Endothelial cell of umbilical vein (primary cell): Measurements from ENCODE around the gene BMPR1B. TPM values are rescaled to one million over a fixed set of nuclear protein-coding genes. Genes with fewer than 3 reads are reported as not detected.

Source experiments
- BruUV-seq: library from RNA; stranded (reverse); fragments of 400-500 nt; replicated peaks from 2 replicates; lab custom pipeline; 2021; lab: Mats Ljungman, UMichigan
- CTCF ChIA-PET: fragments of 300-600, 350-600 bp; sonication (Branson Sonifier 250); formaldehyde crosslinking; loops from one replicate; lab custom pipeline; 2021; ENCODE audit warnings: antibody characterized with exemption, inconsistent platforms; lab: Charles Lee
- POLR2A ChIA-PET: fragments of 300-600, 350-600 bp; sonication (Branson Sonifier 250); formaldehyde crosslinking; loops from one replicate; lab custom pipeline; 2021; ENCODE audit warnings: antibody characterized with exemption, inconsistent platforms; lab: Charles Lee
- DNase-seq: peaks from one replicate; pipeline ENCODE4 v3.0.0-alpha.2; 2011; ENCODE audit warnings: low read depth, low spot score
- FAIRE-seq: peaks from 2 replicates; lab custom pipeline; 2011; peaks lifted over from hg19 to GRCh38; lab: Jason Lieb, UNC
- H2AFZ ChIP-seq: 2 replicates; pipeline ENCODE4 v1.6.0; 2012; ENCODE audit warnings: low read depth, low read length, control low read depth, inconsistent platforms
- H3K27ac ChIP-seq: 2 replicates; pipeline ENCODE4 v1.5.1; 2011; ENCODE audit warnings: low read depth, mild to moderate bottlenecking, control low read depth, low read length, moderate library complexity; ENCODE audit not compliant: insufficient read depth
- H3K27me3 ChIP-seq, 2 experiments: 2 replicates each; pipeline versions ENCODE4 v1.6.0 to v1.6.1; 2011; ENCODE audit warnings: low read length in 2 of 2, mixed read lengths in 1 of 2; ENCODE audit not compliant: control insufficient read depth in 2 of 2, insufficient read depth in 2 of 2
- H3K36me3 ChIP-seq, 2 experiments: 2 replicates in 1 of 2; 3 replicates in 1 of 2; pipeline ENCODE4 v1.5.1; 2011; ENCODE audit warnings: low read length in 2 of 2, mild to moderate bottlenecking in 1 of 2, moderate library complexity in 1 of 2; ENCODE audit not compliant: control insufficient read depth in 2 of 2, insufficient read depth in 2 of 2; ENCODE audit errors: extremely low read depth in 1 of 2
- H3K4me1 ChIP-seq: 3 replicates; pipeline ENCODE4 v1.5.1; 2011; ENCODE audit warnings: mild to moderate bottlenecking, low read length; ENCODE audit not compliant: control insufficient read depth, insufficient read depth; ENCODE audit errors: extremely low read depth
- H3K4me2 ChIP-seq: 2 replicates; pipeline ENCODE4 v1.6.1; 2011; ENCODE audit warnings: low read length, control low read depth, mixed read lengths; ENCODE audit not compliant: insufficient read depth
- H3K4me3 ChIP-seq, 3 experiments: fragments of 200-600 bp in 1 of 3; sonication (generic), shearing (Covaris generic) in 1 of 3; replicated peaks in 1 of 3; 2 replicates each; pipeline ENCODE4 v1.5.1; 2011 to 2016; ENCODE audit warnings: control low read depth in 3 of 3, low read length in 3 of 3, mild to moderate bottlenecking in 2 of 3, inconsistent platforms in 1 of 3, low read depth in 1 of 3, moderate library complexity in 1 of 3; ENCODE audit not compliant: insufficient read depth in 1 of 3
- H3K79me2 ChIP-seq: 2 replicates; pipeline ENCODE4 v1.6.0; 2012; ENCODE audit warnings: low read length, inconsistent platforms; ENCODE audit not compliant: control insufficient read depth, insufficient read depth
- H3K9ac ChIP-seq: replicated peaks from 2 replicates; pipeline ENCODE3; 2011; ENCODE audit warnings: low read length, control low read depth; ENCODE audit not compliant: insufficient read depth; ENCODE audit errors: extremely low read depth
- H3K9me1 ChIP-seq: replicated peaks from 3 replicates; pipeline ENCODE4 v1.6.0; 2011; ENCODE audit warnings: mild to moderate bottlenecking, low read length; ENCODE audit not compliant: control insufficient read depth, insufficient read depth; ENCODE audit errors: extremely low read depth
- H3K9me3 ChIP-seq: replicated peaks from 2 replicates; pipeline ENCODE4 v1.5.1; 2012; ENCODE audit warnings: low read length, inconsistent platforms; ENCODE audit not compliant: control insufficient read depth, insufficient read depth
- H4K20me1 ChIP-seq: replicated peaks from 2 replicates; pipeline ENCODE3; 2011; ENCODE audit warnings: mild to moderate bottlenecking, low read length; ENCODE audit not compliant: control insufficient read depth, insufficient read depth; ENCODE audit errors: extremely low read depth
- EZH2 ChIP-seq: IDR thresholded peaks from 2 replicates; pipeline ENCODE4 v1.6.1; 2012; ENCODE audit warnings: borderline replicate concordance, low read depth, mild to moderate bottlenecking, moderate library complexity, low read length, inconsistent platforms; ENCODE audit not compliant: severe bottlenecking
- FOS ChIP-seq: IDR thresholded peaks from 2 replicates; pipeline ENCODE4 v1.6.1; 2011; ENCODE audit warnings: mild to moderate bottlenecking, low read length, moderate library complexity, borderline replicate concordance; ENCODE audit not compliant: insufficient read depth
- GATA2 ChIP-seq: IDR thresholded peaks from 2 replicates; pipeline ENCODE4 v1.7.0; 2011; ENCODE audit warnings: low read depth, mild to moderate bottlenecking, moderate library complexity, mixed read lengths, low read length; ENCODE audit not compliant: insufficient read length, insufficient read depth
- JUN ChIP-seq: IDR thresholded peaks from 2 replicates; pipeline ENCODE4 v1.6.1; 2011; ENCODE audit warnings: borderline replicate concordance, low read depth; ENCODE audit not compliant: insufficient read length, insufficient read depth
- MYC ChIP-seq: IDR thresholded peaks from one replicate; pipeline ENCODE4 v1.6.1; 2011; ENCODE audit warnings: mild to moderate bottlenecking, low read depth, low read length
- POLR2A ChIP-seq: IDR thresholded peaks from 2 replicates; pipeline ENCODE4 v1.6.1; 2012; ENCODE audit warnings: low read depth, mild to moderate bottlenecking, control low read depth, low read length
- POLR2AphosphoS5 ChIP-seq: IDR thresholded peaks from 2 replicates; pipeline ENCODE4 v1.6.1; 2012; ENCODE audit warnings: low read depth, mild to moderate bottlenecking, control low read depth, low read length, moderate library complexity; ENCODE audit not compliant: insufficient read depth
- dilution Hi-C: fragments of 300-500 bp; cut with MboI; formaldehyde crosslinking; loops from one replicate; pipeline ENCODE4 v1.15.0; 2019; ENCODE audit warnings: low sequenced_read_pairs; ENCODE audit not compliant: extremely low pct_ligation_motif_present
- intact Hi-C: fragments of 100-400 bp; cut with micrococcal nuclease; formaldehyde crosslinking; loops from one replicate; pipeline ENCODE4 v1.10.0; 2022
- polyA plus RNA-seq, 4 experiments: library from polyadenylated mRNA; depleted of rRNA in 3 of 4; stranded (reverse) in 3 of 4; unstranded in 1 of 4; fragments of >200 nt; gene quantifications; 2 replicates each; pipeline versions ENCODE4 v1.2.1 to v1.2.3, GENCODE V29; 2011 to 2012; ENCODE audit warnings: missing spikeins in 1 of 4
- total RNA-seq: library from RNA; stranded (reverse); gene quantifications from 2 replicates; pipeline ENCODE4 v1.2.3, GENCODE V29; 2021
- TF ChIP-seq, protein P1 (sequence below), 2 donors: IDR thresholded peaks; 1 replicate in 1 of 2; 2 replicates in 1 of 2; pipeline ENCODE4 v1.5.1; 2011; ENCODE audit warnings: low read length in 2 of 2, mild to moderate bottlenecking in 2 of 2, moderate library complexity in 2 of 2, control low read depth in 1 of 2, inconsistent platforms in 1 of 2, low read depth in 1 of 2; ENCODE audit not compliant: insufficient read depth in 1 of 2; ENCODE audit errors: extremely low read depth in 1 of 2
- TF ChIP-seq, protein P2 (sequence below): IDR thresholded peaks from 2 replicates; pipeline ENCODE4 v1.6.1; 2011; ENCODE audit not compliant: insufficient read depth, insufficient read length

Gene BMPR1B
- total and polyA plus RNA-seq, 2 donors (not counting 3 experiments of a cell fraction or from before 2014, with no cell fraction given), result 0.28 to 2.1 TPM

DNA sequence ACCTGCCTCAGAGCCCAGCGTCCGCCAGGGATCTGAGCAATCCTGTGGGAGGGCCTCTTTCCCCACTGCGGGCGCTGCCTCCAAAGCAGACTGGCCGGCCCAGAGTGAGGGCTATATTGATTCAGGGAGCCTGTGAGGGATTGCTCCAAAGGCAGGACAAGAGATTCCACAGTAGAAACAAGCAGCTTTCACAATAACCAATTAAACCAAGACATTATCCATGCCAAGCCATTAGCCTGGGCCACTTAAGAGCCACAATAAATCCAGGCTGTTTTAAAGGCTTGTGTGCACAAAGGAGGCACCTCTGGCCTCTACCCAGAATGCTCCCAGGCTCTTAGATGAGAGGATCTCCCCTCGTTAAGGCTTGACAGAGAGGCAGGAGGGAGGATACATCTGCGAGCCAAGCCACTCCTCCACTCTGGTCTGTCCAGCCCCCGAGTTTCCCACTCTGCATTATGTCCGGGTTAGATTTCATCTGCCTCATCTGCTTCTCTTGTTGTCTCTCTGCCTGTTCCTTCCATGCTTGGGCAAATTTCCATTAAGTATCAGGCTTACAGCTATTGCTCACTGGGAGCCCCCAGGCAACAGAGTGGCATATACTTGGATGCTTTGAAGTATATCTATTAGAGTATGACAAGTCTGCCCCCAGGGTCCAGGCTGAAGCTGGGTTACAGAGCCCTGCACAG, 433.1 kb downstream of the BMPR1B start:
- intact Hi-C loops (no loop called here), dilution Hi-C loops (no loop called here)
- H3K9ac ChIP-seq, result no peak overlapping the region
- peaks cover 0 to 3% of the 10 kb centered on the region in 2 experiments for H3K27me3 ChIP-seq
- no peaks in the 10 kb centered on the region for H3K9me1 ChIP-seq
- H3K4me3 ChIP-seq, result no peak overlapping the region
- no peak for FAIRE-seq
- H3K4me1 ChIP-seq, result no peaks in the 10 kb centered on the region
- no peaks in the 10 kb centered on the region for H4K20me1 ChIP-seq
- DNase-seq, result no peak
- no TSS peak for BruUV-seq
- no peaks in the 10 kb centered on the region for H3K36me3 ChIP-seq
- H3K9me3 ChIP-seq, result no peaks in the 10 kb centered on the region
- no peak overlapping the region for H2AFZ ChIP-seq
- no peaks in the 10 kb centered on the region for H3K79me2 ChIP-seq
- CTCF ChIA-PET, result no interaction called here
- H3K27ac ChIP-seq, result no peak overlapping the region
- POLR2A ChIA-PET, result no interaction called here
- H3K4me2 ChIP-seq, result no peak overlapping the region
- TF ChIP-seq POLR2A (no peak), GATA2 (no peak), JUN (no peak), FOS (no peak)
- TF ChIP-seq, protein P1, sequence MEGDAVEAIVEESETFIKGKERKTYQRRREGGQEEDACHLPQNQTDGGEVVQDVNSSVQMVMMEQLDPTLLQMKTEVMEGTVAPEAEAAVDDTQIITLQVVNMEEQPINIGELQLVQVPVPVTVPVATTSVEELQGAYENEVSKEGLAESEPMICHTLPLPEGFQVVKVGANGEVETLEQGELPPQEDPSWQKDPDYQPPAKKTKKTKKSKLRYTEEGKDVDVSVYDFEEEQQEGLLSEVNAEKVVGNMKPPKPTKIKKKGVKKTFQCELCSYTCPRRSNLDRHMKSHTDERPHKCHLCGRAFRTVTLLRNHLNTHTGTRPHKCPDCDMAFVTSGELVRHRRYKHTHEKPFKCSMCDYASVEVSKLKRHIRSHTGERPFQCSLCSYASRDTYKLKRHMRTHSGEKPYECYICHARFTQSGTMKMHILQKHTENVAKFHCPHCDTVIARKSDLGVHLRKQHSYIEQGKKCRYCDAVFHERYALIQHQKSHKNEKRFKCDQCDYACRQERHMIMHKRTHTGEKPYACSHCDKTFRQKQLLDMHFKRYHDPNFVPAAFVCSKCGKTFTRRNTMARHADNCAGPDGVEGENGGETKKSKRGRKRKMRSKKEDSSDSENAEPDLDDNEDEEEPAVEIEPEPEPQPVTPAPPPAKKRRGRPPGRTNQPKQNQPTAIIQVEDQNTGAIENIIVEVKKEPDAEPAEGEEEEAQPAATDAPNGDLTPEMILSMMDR (IDR thresholded peaks at IDR 0.05; ENCODE audit: extremely low read depth in 1 of 2, insufficient read depth in 1 of 2, low read depth in 1 of 2, low read length in 2 of 2), result no peak

DNA sequence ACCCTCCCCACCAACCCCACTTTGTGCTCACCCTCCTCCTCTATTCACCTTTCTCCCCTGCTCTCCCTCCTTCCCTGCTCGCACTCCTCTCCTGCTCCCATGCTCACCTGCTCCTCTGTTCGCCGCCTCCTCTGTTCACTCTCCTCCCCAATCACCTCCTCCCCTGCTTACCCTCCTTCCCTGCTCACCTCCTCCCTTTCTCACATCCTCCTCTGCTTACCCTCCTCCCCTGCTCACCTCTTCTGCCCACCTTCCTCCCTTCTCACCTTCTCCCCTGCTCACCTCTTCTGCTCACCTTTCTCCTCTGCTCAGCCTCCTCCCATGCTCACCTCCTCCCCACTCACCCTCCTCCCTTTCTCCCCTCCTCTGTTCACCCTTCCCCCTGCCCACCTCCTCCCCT, 433.8 kb downstream of the BMPR1B start:
- TF ChIP-seq EZH2 (no peak), POLR2A (no peak), MYC (no peak), POLR2AphosphoS5 (no peak), GATA2 (no peak), FOS (no peak), JUN (no peak)
- TF ChIP-seq, protein P1 (IDR thresholded peaks at IDR 0.05; ENCODE audit: extremely low read depth in 1 of 2, insufficient read depth in 1 of 2, low read depth in 1 of 2, low read length in 2 of 2), result no peak
- TF ChIP-seq, protein P2, sequence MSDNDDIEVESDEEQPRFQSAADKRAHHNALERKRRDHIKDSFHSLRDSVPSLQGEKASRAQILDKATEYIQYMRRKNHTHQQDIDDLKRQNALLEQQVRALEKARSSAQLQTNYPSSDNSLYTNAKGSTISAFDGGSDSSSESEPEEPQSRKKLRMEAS, result no peak
- H2AFZ ChIP-seq, result no peak overlapping the region
- no peak overlapping the region for H3K4me2 ChIP-seq
- H3K27me3 ChIP-seq, result peaks cover 0 to 3% of the 10 kb centered on the region in 2 experiments
- no peaks in the 10 kb centered on the region for H3K79me2 ChIP-seq
- BruUV-seq, result no TSS peak
- H3K4me3 ChIP-seq, result no peak overlapping the region
- ChIA-PET CTCF (no interaction called here), POLR2A (no interaction called here)
- H3K4me1 ChIP-seq, result no peaks in the 10 kb centered on the region
- intact Hi-C loops (no loop called here), dilution Hi-C loops (no loop called here)
- no peak overlapping the region for H3K27ac ChIP-seq
- DNase-seq, result no peak
- no peak for FAIRE-seq
- no peaks in the 10 kb centered on the region for H3K9me1 ChIP-seq
- no peaks in the 10 kb centered on the region for H4K20me1 ChIP-seq
- H3K9me3 ChIP-seq, result no peaks in the 10 kb centered on the region
- no peaks in the 10 kb centered on the region for H3K36me3 ChIP-seq
- H3K9ac ChIP-seq, result no peak overlapping the region
